Activated B cell treated with CpG ODN at 0.5 μM for 24 hours (primary cell): Measurements from ENCODE around the gene GALNS. TPM values are rescaled to one million over a fixed set of nuclear protein-coding genes. Genes with fewer than 3 reads are reported as not detected.

Experiments
- ATAC-seq: fragments of 200-7000 bp; cut with Tn5 transposase; one replicate; pipeline ENCODE4 v1.10.0; 2021; ENCODE audit warnings: low read depth, mild to moderate bottlenecking, moderate library complexity
- CTCF ChIA-PET: fragments of 350-600 bp; sonication (Branson Sonifier 250); formaldehyde crosslinking; loops from one replicate; lab custom pipeline; 2021; ENCODE audit warnings: antibody characterized with exemption; lab: Charles Lee
- POLR2A ChIA-PET: fragments of 350-600 bp; sonication (Branson Sonifier 250); formaldehyde crosslinking; loops from one replicate; lab custom pipeline; 2021; ENCODE audit warnings: antibody characterized with exemption; lab: Charles Lee
- DNase-seq: peaks from one replicate; pipeline ENCODE4 v3.0.0; 2022
- H3K27ac Mint-ChIP-seq: one replicate; pipeline ENCODE4 v1.8.0; 2020; ENCODE audit warnings: mixed read lengths
- H3K27me3 Mint-ChIP-seq: one replicate; pipeline ENCODE4 v1.8.0; 2021; ENCODE audit warnings: mixed read lengths
- H3K36me3 Mint-ChIP-seq: one replicate; pipeline ENCODE4 v1.8.0; 2021; ENCODE audit warnings: low read depth, mixed read lengths
- H3K4me1 Mint-ChIP-seq: one replicate; pipeline ENCODE4 v1.8.0; 2021; ENCODE audit warnings: mixed read lengths
- H3K4me3 Mint-ChIP-seq: one replicate; pipeline ENCODE4 v1.8.0; 2020; ENCODE audit warnings: mild to moderate bottlenecking, mixed read lengths
- H3K9me3 Mint-ChIP-seq: one replicate; pipeline ENCODE4 v1.8.0; 2020; ENCODE audit warnings: mixed read lengths
- CTCF ChIP-seq: fragments of 200-600 bp; IDR thresholded peaks from one replicate; pipeline ENCODE4 v1.8.0; 2022; ENCODE audit warnings: antibody characterized with exemption, mild to moderate bottlenecking
- intact Hi-C: fragments of 100-400 bp; cut with micrococcal nuclease; formaldehyde crosslinking; loops from one replicate; pipeline ENCODE4 v1.15.1; 2024
- total RNA-seq: library from RNA; stranded (reverse); gene quantifications from 2 replicates; pipeline ENCODE4 v1.2.3, GENCODE V29; 2022

GALNS gene
- total RNA-seq, 1 donor from 2014 or later: 48.3 TPM

GRCh38 chr16:88903267-88903666, 46.5 kb upstream of the GALNS start:
- peaks cover 33% of the 10 kb centered on the region for H3K36me3 Mint-ChIP-seq
- no peaks in the 10 kb centered on the region for H3K27me3 Mint-ChIP-seq
- intact Hi-C loops: no loop called here
- CTCF ChIA-PET: no interaction called here
- TF ChIP-seq CTCF: no peak
- no peaks in the 10 kb centered on the region for H3K9me3 Mint-ChIP-seq
- ATAC-seq (no peak), DNase-seq (no peak)
- peaks cover 16% of the 10 kb centered on the region for H3K4me1 Mint-ChIP-seq
- H3K27ac Mint-ChIP-seq: no peak overlapping the region
- no peak overlapping the region for H3K4me3 Mint-ChIP-seq
- POLR2A ChIA-PET: no interaction called here

DNA sequence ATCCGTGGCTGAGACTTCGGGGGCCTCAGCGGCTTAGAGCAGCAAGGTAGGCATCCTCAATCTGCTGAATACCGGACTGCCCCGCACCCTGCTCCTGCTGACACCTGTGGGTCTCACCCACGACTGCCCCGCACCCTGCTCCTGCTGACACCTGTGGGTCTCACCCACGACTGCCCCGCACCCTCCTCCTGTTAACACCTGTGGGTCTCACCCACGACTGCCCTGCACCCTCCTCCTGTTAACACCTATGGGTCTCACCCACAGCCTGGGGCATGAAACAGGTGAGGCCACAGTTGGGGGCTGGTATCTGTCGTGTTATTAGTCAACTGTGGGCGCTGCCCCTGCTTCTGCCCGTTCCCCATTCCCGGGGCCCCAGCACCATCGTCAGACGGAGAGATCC, 46.0 kb upstream of the GALNS start:
- DNase-seq (no peak), ATAC-seq (no peak)
- H3K36me3 Mint-ChIP-seq: peaks cover 34% of the 10 kb centered on the region
- ChIA-PET CTCF (no interaction called here), POLR2A (interaction anchor here (0.5 kb wide), 1 partner anchor 615 kb away, joined by 4 read pairs; no protein-coding TSS in a partner anchor)
- H3K4me1 Mint-ChIP-seq: peaks cover 13% of the 10 kb centered on the region
- no peaks in the 10 kb centered on the region for H3K27me3 Mint-ChIP-seq
- TF ChIP-seq CTCF: no peak
- no peak overlapping the region for H3K4me3 Mint-ChIP-seq
- H3K27ac Mint-ChIP-seq: no peak overlapping the region
- intact Hi-C loops: no loop called here
- no peaks in the 10 kb centered on the region for H3K9me3 Mint-ChIP-seq

GRCh38 chr16:88901718-88902337, 45.1 kb upstream of the GALNS start:
- Mint-ChIP-seq H3K36me3 (peaks cover 34% of the 10 kb centered on the region), H3K4me1 (peaks cover 11% of the 10 kb centered on the region), H3K4me3 (no peak overlapping the region), H3K9me3 (no peaks in the 10 kb centered on the region), H3K27ac (no peak overlapping the region), H3K27me3 (no peaks in the 10 kb centered on the region)
- DNase-seq (no peak), ATAC-seq (no peak)
- TF ChIP-seq CTCF: no peak
- intact Hi-C loops: no loop called here
- POLR2A ChIA-PET: no interaction called here
- CTCF ChIA-PET: no interaction called here

DNA sequence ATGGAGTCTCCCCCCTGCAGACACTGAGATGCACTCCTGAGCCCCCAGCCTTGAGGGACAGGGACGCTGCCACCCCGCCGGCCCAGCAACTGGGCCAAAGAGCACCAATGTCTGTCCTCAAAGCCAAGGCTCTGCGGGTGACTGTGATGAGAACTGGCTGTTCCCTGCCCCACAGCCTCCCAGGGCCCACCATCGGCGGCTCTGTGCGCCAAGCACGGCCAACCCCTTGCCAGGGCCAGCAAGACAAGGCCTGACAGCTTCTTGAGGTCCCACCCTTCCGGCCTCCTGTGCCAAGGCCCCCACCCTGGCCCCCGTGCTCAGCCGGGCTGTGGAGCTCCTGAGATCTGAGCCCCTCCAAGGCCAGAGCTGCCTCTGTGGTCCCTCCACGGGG, 43.9 kb upstream of the GALNS start:
- ATAC-seq (no peak), DNase-seq (no peak)
- H3K27me3 Mint-ChIP-seq: no peaks in the 10 kb centered on the region
- TF ChIP-seq CTCF: no peak
- intact Hi-C loops: no loop called here
- POLR2A ChIA-PET: no interaction called here
- H3K27ac Mint-ChIP-seq: no peak overlapping the region
- no peak overlapping the region for H3K4me3 Mint-ChIP-seq
- CTCF ChIA-PET: no interaction called here
- H3K4me1 Mint-ChIP-seq: peaks cover 9% of the 10 kb centered on the region
- peaks cover 38% of the 10 kb centered on the region for H3K36me3 Mint-ChIP-seq
- no peaks in the 10 kb centered on the region for H3K9me3 Mint-ChIP-seq

GRCh38 chr16:88899901-88900661, 43.3 kb upstream of the GALNS start:
- ATAC-seq (no peak), DNase-seq (no peak)
- intact Hi-C loops: no loop called here
- Mint-ChIP-seq H3K4me1 (peaks cover 11% of the 10 kb centered on the region), H3K27ac (no peak overlapping the region), H3K27me3 (no peaks in the 10 kb centered on the region), H3K9me3 (no peaks in the 10 kb centered on the region), H3K4me3 (no peak overlapping the region), H3K36me3 (peaks cover 38% of the 10 kb centered on the region)
- no peak for TF ChIP-seq CTCF
- ChIA-PET CTCF (no interaction called here), POLR2A (no interaction called here)
